ENCODE measurements around the gene ACTG2. TPM values are rescaled to one million over a fixed set of nuclear protein-coding genes. Genes with fewer than 3 reads are reported as not detected.
"Not testable (repeated sequence)": the region's sequence is repeated elsewhere in the genome, so short reads cannot be mapped to it uniquely, and the experiment has no call there.

The ACTG2 gene
- total and polyA plus RNA-seq, 2 donors (not counting 1 experiment from before 2014, with no cell fraction given): 4.1 to 600 TPM

DNA sequence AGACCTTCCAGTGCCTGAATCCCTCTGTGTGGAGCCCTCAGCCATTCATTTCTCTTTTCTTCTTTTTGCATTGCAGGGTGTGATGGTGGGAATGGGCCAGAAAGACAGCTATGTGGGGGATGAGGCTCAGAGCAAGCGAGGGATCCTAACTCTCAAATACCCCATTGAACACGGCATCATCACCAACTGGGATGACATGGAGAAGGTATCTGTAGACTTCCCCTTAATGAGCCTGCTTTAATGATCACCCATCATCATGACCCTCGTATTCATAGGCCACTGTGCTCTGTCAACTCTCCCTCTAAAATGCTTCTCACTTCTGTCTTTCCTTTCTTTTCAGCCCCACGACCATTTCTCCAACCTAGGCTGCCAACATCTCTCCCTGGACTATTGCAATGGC is 9.5 kb downstream of the ACTG2 start:
- peaks cover 3% of the 10 kb centered on the region for H3K4me1 ChIP-seq (ENCODE audit: control insufficient read depth, extremely low read depth, insufficient read depth, low read length)
- H4K20me1 ChIP-seq (ENCODE audit: control insufficient read depth, extremely low read depth, insufficient read depth, low read length): no peaks in the 10 kb centered on the region
- H3K27ac ChIP-seq (ENCODE audit: insufficient read depth, low read length): no peak overlapping the region
- H3K27me3 ChIP-seq (ENCODE audit: control insufficient read depth, insufficient read depth, low read length): no peaks in the 10 kb centered on the region
- H3K4me2 ChIP-seq (ENCODE audit: extremely low read depth, insufficient read depth, low read length): no peak overlapping the region
- TF ChIP-seq EZH2 (IDR thresholded peaks at IDR 0.05; ENCODE audit: low read length, missing control alignments): no peak
- TF ChIP-seq, protein P1, sequence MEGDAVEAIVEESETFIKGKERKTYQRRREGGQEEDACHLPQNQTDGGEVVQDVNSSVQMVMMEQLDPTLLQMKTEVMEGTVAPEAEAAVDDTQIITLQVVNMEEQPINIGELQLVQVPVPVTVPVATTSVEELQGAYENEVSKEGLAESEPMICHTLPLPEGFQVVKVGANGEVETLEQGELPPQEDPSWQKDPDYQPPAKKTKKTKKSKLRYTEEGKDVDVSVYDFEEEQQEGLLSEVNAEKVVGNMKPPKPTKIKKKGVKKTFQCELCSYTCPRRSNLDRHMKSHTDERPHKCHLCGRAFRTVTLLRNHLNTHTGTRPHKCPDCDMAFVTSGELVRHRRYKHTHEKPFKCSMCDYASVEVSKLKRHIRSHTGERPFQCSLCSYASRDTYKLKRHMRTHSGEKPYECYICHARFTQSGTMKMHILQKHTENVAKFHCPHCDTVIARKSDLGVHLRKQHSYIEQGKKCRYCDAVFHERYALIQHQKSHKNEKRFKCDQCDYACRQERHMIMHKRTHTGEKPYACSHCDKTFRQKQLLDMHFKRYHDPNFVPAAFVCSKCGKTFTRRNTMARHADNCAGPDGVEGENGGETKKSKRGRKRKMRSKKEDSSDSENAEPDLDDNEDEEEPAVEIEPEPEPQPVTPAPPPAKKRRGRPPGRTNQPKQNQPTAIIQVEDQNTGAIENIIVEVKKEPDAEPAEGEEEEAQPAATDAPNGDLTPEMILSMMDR (conservative IDR thresholded peaks at IDR 0.05 in 1 of 2, IDR thresholded peaks at IDR 0.05 in 1 of 2; ENCODE audit: low read depth in 1 of 2, low read length in 2 of 2): no peak
- no peak overlapping the region for H3K9ac ChIP-seq (ENCODE audit: insufficient read depth, low read length)
- H3K4me3 ChIP-seq (replicated peaks in 1 of 4; ENCODE audit: control extremely low read depth in 1 of 4, insufficient read depth in 1 of 4, low read depth in 3 of 4, low read length in 4 of 4): no peak overlapping the region
- H3K36me3 ChIP-seq (ENCODE audit: control insufficient read depth, insufficient read depth, low read length): no peaks in the 10 kb centered on the region
- no peaks in the 10 kb centered on the region for H3K9me3 ChIP-seq (ENCODE audit: control insufficient read depth, insufficient read depth, low read depth, low read length)
- DNase-seq (ENCODE audit: low read depth in 2 of 2): no peak
- no peaks in the 10 kb centered on the region for H3K79me2 ChIP-seq (ENCODE audit: control insufficient read depth, insufficient read depth, low read length)
- H2AFZ ChIP-seq (ENCODE audit: low read length): no peak overlapping the region

DNA sequence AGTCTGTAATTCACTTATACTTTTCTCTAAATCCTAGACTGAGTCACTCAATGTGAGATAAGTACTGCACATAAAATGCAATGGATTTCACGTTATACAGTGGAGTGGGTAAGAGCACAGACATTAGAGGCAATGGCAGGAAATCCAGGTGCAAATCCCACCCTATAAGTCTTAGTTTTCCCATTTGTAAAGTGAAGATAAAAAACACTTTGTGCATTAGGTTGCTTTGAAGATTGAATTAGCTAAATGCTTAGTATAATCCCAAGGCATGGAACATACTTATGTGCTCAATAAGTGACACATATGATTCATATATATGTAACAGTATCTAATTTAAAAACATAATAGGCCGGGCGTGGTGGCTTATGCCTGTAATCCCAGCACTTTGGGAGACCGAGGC is 10.5 kb downstream of the ACTG2 start:
- Histone ChIP-seq H3K9ac (ENCODE audit: insufficient read depth, low read length) (no peak overlapping the region), H3K4me3 (replicated peaks in 1 of 4; ENCODE audit: control extremely low read depth in 1 of 4, insufficient read depth in 1 of 4, low read depth in 3 of 4, low read length in 4 of 4) (no peak overlapping the region), H3K36me3 (ENCODE audit: control insufficient read depth, insufficient read depth, low read length) (no peaks in the 10 kb centered on the region), H3K4me1 (ENCODE audit: control insufficient read depth, extremely low read depth, insufficient read depth, low read length) (no peaks in the 10 kb centered on the region), H3K79me2 (ENCODE audit: control insufficient read depth, insufficient read depth, low read length) (no peaks in the 10 kb centered on the region), H3K4me2 (ENCODE audit: extremely low read depth, insufficient read depth, low read length) (no peak overlapping the region), H4K20me1 (ENCODE audit: control insufficient read depth, extremely low read depth, insufficient read depth, low read length) (no peaks in the 10 kb centered on the region), H2AFZ (ENCODE audit: low read length) (no peak overlapping the region), H3K27ac (ENCODE audit: insufficient read depth, low read length) (no peak overlapping the region), H3K27me3 (ENCODE audit: control insufficient read depth, insufficient read depth, low read length) (no peaks in the 10 kb centered on the region), H3K9me3 (ENCODE audit: control insufficient read depth, insufficient read depth, low read depth, low read length) (no peaks in the 10 kb centered on the region)
- TF ChIP-seq EZH2 (IDR thresholded peaks at IDR 0.05; ENCODE audit: low read length, missing control alignments): no peak
- TF ChIP-seq, protein P1 (conservative IDR thresholded peaks at IDR 0.05 in 1 of 2, IDR thresholded peaks at IDR 0.05 in 1 of 2; ENCODE audit: low read depth in 1 of 2, low read length in 2 of 2): no peak
- no peak for DNase-seq (ENCODE audit: low read depth in 2 of 2)

DNA sequence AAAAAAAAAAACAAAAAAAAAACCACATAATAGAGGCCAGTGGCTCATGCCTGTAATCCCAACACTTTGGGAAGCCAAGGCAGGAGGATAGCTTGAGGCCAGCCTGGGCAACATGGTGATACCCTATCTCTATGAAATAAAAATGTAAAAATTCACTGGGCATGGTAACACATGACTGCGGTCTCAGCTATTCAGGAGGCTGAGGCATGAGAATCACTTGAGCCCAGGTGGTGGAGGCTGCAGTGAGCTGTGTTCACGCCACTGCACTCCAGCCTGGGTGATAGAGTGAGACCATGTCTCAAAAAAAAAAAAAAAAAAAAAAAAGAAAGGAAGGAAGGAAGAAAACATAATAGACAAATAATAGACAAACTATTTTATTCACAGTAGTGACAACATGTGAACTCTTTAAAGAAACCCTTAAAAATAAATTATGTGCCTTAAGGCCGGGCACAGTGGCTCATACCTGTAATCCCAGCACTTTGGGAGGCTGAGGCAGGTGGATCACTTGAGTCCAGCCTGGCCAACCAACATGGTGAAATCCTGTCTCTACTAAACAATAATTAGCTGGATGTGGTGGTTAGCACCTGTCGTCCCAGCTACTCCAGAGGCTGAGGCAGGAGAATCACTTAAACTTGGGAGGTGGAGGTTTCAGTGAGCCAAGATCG is 11.3 kb downstream of the ACTG2 start:
- H3K4me2 ChIP-seq (ENCODE audit: extremely low read depth, insufficient read depth, low read length); H4K20me1 ChIP-seq (ENCODE audit: control insufficient read depth, extremely low read depth, insufficient read depth, low read length); H3K36me3 ChIP-seq (ENCODE audit: control insufficient read depth, insufficient read depth, low read length): not testable (repeated sequence)

More for the DNA sequence above, 11.3 kb downstream of the ACTG2 start:
- H3K79me2 ChIP-seq (ENCODE audit: control insufficient read depth, insufficient read depth, low read length); H3K9ac ChIP-seq (ENCODE audit: insufficient read depth, low read length); H3K27ac ChIP-seq (ENCODE audit: insufficient read depth, low read length); DNase-seq (ENCODE audit: low read depth in 2 of 2); H3K4me1 ChIP-seq (ENCODE audit: control insufficient read depth, extremely low read depth, insufficient read depth, low read length); H3K27me3 ChIP-seq (ENCODE audit: control insufficient read depth, insufficient read depth, low read length); H3K4me3 ChIP-seq (replicated peaks in 1 of 4; ENCODE audit: control extremely low read depth in 1 of 4, insufficient read depth in 1 of 4, low read depth in 3 of 4, low read length in 4 of 4); H3K9me3 ChIP-seq (ENCODE audit: control insufficient read depth, insufficient read depth, low read depth, low read length); H2AFZ ChIP-seq (ENCODE audit: low read length): not testable (repeated sequence)
